PC-9 (cell line): Measurements from ENCODE around the gene TRABD2B. TPM values are rescaled to one million over a fixed set of nuclear protein-coding genes. Genes with fewer than 3 reads are reported as not detected.

Experiments
- BruUV-seq: library from RNA; stranded (reverse); fragments of 400-500 nt; replicated peaks from 2 replicates; lab custom pipeline; 2021; lab: Mats Ljungman, UMichigan
- CTCF ChIA-PET: fragments of 300-600 bp; sonication (Branson Sonifier 250); formaldehyde crosslinking; loops from one replicate; lab custom pipeline; 2022; ENCODE audit warnings: antibody characterized with exemption; lab: Charles Lee
- POLR2A ChIA-PET: fragments of 300-600 bp; sonication (Branson Sonifier 250); formaldehyde crosslinking; loops from one replicate; lab custom pipeline; 2022; ENCODE audit warnings: antibody characterized with exemption; ENCODE audit not compliant: unreplicated experiment; lab: Charles Lee
- DNase-seq, 2 experiments: peaks; one replicate each; pipeline versions ENCODE4 v3.0.0 to v3.0.0-alpha.2; 2015 to 2022; ENCODE audit warnings: mixed read lengths in 1 of 2
- H2AFZ ChIP-seq: fragments of 200-600 bp; sonication (generic); 2 replicates; pipeline ENCODE4 v1.8.1; 2017; ENCODE audit warnings: antibody characterized with exemption
- H3F3A ChIP-seq: fragments of 200-600 bp; sonication (generic); 2 replicates; pipeline ENCODE4 v1.8.1; 2017; ENCODE audit warnings: antibody characterized with exemption, mild to moderate bottlenecking, low read depth; ENCODE audit not compliant: insufficient read depth
- H3K27ac ChIP-seq: fragments of 200-600 bp; sonication (generic); 2 replicates; pipeline ENCODE4 v1.6.1; 2016; ENCODE audit warnings: mixed run types
- H3K27me3 ChIP-seq: fragments of 200-600 bp; sonication (generic); 2 replicates; pipeline ENCODE4 v1.6.1; 2016; ENCODE audit warnings: low read depth, mixed run types; ENCODE audit not compliant: insufficient read depth
- H3K36me3 ChIP-seq: fragments of 200-600 bp; sonication (generic); 2 replicates; pipeline ENCODE4 v1.6.1; 2016; ENCODE audit warnings: low read depth, mixed run types
- H3K4me1 ChIP-seq: fragments of 200-600 bp; sonication (generic); replicated peaks from 2 replicates; pipeline ENCODE4 v1.6.1; 2016; ENCODE audit warnings: mixed run types; ENCODE audit not compliant: insufficient read depth
- H3K4me2 ChIP-seq: fragments of 200-600 bp; sonication (generic); 2 replicates; pipeline ENCODE4 v1.6.1; 2017; ENCODE audit warnings: mixed run types
- H3K4me3 ChIP-seq: fragments of 200-600 bp; sonication (generic); 2 replicates; pipeline ENCODE4 v1.6.1; 2016; ENCODE audit warnings: mixed run types
- H3K79me2 ChIP-seq: fragments of 200-600 bp; sonication (generic); 2 replicates; pipeline ENCODE4 v1.6.1; 2017; ENCODE audit warnings: low read depth, mixed run types
- H3K9me2 ChIP-seq: fragments of 200-600 bp; sonication (generic); 2 replicates; pipeline ENCODE4 v1.8.1; 2017; ENCODE audit warnings: mild to moderate bottlenecking; ENCODE audit not compliant: insufficient read depth
- H3K9me3 ChIP-seq: fragments of 200-600 bp; sonication (generic); 2 replicates; pipeline ENCODE4 v1.8.1; 2016; ENCODE audit warnings: low read depth; ENCODE audit not compliant: insufficient read depth
- H4K20me1 ChIP-seq: fragments of 200-600 bp; sonication (generic); 2 replicates; pipeline ENCODE4 v1.8.1; 2017; ENCODE audit not compliant: insufficient read depth
- EZH2 ChIP-seq: fragments of 200-600 bp; sonication (generic); IDR thresholded peaks from 2 replicates; pipeline ENCODE4 v1.8.0; 2017; ENCODE audit warnings: antibody characterized with exemption, low read depth
- intact Hi-C: fragments of 100-400 bp; cut with micrococcal nuclease; formaldehyde crosslinking; loops from one replicate; pipeline ENCODE4 v1.10.0; 2022; ENCODE audit not compliant: unreplicated experiment
- total RNA-seq: library from RNA; stranded (reverse); gene quantifications from 2 replicates; pipeline ENCODE4 v1.2.3, GENCODE V29; 2021
- TF ChIP-seq, protein P1 (sequence below): fragments of 200-600 bp; sonication (generic); conservative IDR thresholded peaks from 2 replicates; pipeline ENCODE4 v1.6.1; 2017; ENCODE audit warnings: mixed run types, antibody characterized with exemption, mild to moderate bottlenecking, moderate library complexity

TRABD2B gene
- total RNA-seq, 1 experiment from 2014 or later = not detected

GRCh38 chr1:47886141-47886540 lies 111.0 kb downstream of the TRABD2B start:
- Histone ChIP-seq H3K4me1 (no peaks in the 10 kb centered on the region), H3K79me2 (no peaks in the 10 kb centered on the region), H2AFZ (no peak overlapping the region), H3K9me2 (no peaks in the 10 kb centered on the region), H3K4me2 (no peak overlapping the region), H3K36me3 (no peaks in the 10 kb centered on the region), H3K4me3 (no peak overlapping the region), H4K20me1 (no peaks in the 10 kb centered on the region), H3F3A (no peaks in the 10 kb centered on the region), H3K9me3 (no peaks in the 10 kb centered on the region), H3K27ac (no peak overlapping the region), H3K27me3 (no peaks in the 10 kb centered on the region)
- ChIA-PET POLR2A (no interaction called here), CTCF (no interaction called here)
- DNase-seq = no peak
- intact Hi-C loops = no loop called here
- TF ChIP-seq, protein P1, sequence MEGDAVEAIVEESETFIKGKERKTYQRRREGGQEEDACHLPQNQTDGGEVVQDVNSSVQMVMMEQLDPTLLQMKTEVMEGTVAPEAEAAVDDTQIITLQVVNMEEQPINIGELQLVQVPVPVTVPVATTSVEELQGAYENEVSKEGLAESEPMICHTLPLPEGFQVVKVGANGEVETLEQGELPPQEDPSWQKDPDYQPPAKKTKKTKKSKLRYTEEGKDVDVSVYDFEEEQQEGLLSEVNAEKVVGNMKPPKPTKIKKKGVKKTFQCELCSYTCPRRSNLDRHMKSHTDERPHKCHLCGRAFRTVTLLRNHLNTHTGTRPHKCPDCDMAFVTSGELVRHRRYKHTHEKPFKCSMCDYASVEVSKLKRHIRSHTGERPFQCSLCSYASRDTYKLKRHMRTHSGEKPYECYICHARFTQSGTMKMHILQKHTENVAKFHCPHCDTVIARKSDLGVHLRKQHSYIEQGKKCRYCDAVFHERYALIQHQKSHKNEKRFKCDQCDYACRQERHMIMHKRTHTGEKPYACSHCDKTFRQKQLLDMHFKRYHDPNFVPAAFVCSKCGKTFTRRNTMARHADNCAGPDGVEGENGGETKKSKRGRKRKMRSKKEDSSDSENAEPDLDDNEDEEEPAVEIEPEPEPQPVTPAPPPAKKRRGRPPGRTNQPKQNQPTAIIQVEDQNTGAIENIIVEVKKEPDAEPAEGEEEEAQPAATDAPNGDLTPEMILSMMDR = no peak
- no peak for TF ChIP-seq EZH2
- no TSS peak for BruUV-seq

- no TSS peak for BruUV-seq
- ChIA-PET CTCF (no interaction called here), POLR2A (no interaction called here)
- Histone ChIP-seq H3F3A (no peaks in the 10 kb centered on the region), H3K4me1 (no peaks in the 10 kb centered on the region), H4K20me1 (no peaks in the 10 kb centered on the region), H3K4me3 (no peak overlapping the region), H3K27me3 (no peaks in the 10 kb centered on the region), H3K27ac (no peak overlapping the region), H3K9me3 (no peaks in the 10 kb centered on the region), H3K36me3 (no peaks in the 10 kb centered on the region), H3K4me2 (no peak overlapping the region), H2AFZ (no peak overlapping the region), H3K9me2 (no peaks in the 10 kb centered on the region), H3K79me2 (no peaks in the 10 kb centered on the region)
- no peak for TF ChIP-seq EZH2
- TF ChIP-seq, protein P1 = no peak
- intact Hi-C loops = no loop called here
- DNase-seq = no peak
Measured at GRCh38 chr1:47885062-47885830, 111.9 kb downstream of the TRABD2B start.

DNA sequence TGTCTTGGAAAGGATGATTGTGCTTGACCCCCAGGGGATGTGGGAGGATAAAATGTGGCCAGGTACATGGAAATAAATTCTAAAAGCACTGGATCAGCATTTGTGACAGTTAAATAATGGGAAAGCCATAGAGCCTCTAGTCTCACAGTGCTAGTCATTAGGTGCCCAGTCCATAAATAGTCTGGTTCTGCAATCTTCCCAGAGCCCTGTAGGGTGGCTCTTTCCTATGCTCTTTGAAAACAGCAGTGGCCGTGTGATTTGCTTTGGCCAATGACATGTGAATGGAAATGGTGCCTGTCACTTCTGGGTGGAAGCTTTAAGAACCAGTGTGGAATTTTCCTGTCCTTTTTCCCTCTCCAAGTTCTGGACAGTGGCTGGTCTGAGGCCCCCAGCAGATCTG lies 113.2 kb downstream of the TRABD2B start:
- CTCF ChIA-PET = no interaction called here
- no peaks in the 10 kb centered on the region for H3K79me2 ChIP-seq

More for the DNA sequence above, 113.2 kb downstream of the TRABD2B start:
- POLR2A ChIA-PET = no interaction called here
- Histone ChIP-seq H2AFZ (no peak overlapping the region), H3K9me2 (no peaks in the 10 kb centered on the region), H3K36me3 (no peaks in the 10 kb centered on the region), H3F3A (no peaks in the 10 kb centered on the region), H3K27me3 (no peaks in the 10 kb centered on the region), H4K20me1 (no peaks in the 10 kb centered on the region), H3K4me2 (no peak overlapping the region), H3K4me3 (no peak overlapping the region), H3K9me3 (no peaks in the 10 kb centered on the region), H3K4me1 (no peaks in the 10 kb centered on the region), H3K27ac (no peak overlapping the region)
- intact Hi-C loops = no loop called here
- DNase-seq = no peak
- BruUV-seq = no TSS peak
- TF ChIP-seq EZH2 = no peak
- TF ChIP-seq, protein P1 = no peak
